Measurements from ENCODE around the gene LKAAEAR1. TPM values are rescaled to one million over a fixed set of nuclear protein-coding genes. Genes with fewer than 3 reads are reported as not detected.

LKAAEAR1 gene
- total RNA-seq, 1 experiment from 2014 or later: not detected

DNA sequence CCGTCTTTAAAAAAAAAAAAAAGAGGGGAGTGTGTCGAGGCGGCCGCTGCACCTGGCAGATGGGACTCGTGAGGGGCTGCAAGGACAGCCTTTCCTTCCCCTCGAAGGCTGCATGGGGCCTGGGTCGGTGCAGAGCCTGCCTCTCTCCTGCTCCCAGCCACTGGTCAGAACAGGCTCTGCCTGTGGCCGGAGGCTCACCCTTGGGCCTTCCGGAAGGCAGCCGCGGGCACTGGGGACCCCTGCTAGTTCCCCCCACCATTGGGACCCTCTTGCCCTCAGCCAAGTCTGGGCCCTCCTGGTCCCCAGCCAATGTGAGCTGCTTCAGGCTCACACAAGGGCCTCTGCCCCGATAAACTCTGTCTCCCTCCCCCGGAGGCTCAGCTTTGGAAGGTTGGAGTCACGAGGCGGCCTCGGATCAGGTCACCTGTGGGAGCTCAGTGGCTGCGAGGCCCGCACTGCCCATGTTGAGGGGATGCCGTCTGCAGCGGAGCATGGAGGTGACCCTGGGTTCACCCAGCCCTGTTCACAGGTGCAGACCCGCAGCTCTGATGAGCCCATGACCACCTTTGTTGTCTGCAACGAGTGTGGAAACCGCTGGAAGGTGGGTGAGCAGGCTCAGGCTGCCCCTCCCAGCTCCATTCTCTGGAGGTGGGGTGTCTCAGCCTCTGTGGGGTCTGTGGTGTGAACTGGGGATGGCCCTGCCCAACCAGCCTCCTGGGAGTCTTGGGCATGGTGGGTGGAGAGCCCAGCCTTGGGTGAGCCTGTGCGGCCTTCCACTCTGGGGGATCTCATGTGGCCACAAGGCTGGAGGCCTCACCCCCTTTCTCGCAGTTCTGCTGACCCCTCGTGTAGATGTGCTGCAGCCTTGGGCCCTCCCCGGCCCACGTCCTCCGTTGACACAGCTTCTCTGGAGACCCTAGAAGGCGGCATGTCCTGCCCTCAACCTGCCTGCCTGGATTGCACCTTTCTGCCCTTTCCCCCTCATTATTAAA, 12.6 kb downstream of the LKAAEAR1 start:
- in situ Hi-C loops (cut with HindIII; ENCODE audit: low sequenced_read_pairs): no loop called here

DNA sequence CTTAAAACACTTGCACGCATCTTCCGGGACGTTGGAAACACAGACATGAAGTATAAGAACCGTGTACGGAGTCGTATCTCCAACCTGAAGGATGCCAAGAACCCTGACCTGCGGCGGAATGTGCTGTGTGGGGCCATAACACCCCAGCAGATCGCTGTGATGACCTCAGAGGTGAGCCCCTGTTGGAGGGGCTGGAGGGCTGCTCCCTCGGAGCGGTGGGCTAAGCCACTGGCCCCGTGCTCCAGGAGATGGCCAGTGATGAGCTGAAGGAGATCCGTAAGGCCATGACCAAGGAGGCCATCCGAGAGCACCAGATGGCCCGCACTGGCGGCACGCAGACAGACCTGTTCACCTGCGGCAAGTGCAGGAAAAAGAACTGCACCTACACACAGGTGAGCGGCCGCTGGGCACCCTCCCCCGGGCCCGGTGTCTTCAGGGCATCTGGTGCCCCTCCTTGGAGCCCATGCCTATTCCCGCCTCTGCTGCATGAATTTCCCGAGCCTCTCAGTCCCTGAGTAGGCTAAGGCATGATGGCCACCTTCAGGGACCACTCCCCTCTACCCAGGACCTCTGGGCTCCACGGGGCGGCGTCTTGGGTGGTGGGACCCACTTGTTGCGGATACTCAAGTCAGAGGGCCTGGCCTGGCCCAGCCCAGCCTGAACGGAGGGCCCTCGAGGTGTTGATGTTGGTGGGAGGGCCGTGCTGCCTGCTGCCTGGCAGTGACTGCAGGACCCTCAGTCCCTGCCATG, 13.8 kb downstream of the LKAAEAR1 start:
- in situ Hi-C loops (cut with HindIII; ENCODE audit: low sequenced_read_pairs): no loop called here
- DNase-seq (ENCODE audit: low spot score): no peak

More for the DNA sequence above, 12.6 kb downstream of the LKAAEAR1 start:
- DNase-seq (ENCODE audit: low spot score): no peak

DNA sequence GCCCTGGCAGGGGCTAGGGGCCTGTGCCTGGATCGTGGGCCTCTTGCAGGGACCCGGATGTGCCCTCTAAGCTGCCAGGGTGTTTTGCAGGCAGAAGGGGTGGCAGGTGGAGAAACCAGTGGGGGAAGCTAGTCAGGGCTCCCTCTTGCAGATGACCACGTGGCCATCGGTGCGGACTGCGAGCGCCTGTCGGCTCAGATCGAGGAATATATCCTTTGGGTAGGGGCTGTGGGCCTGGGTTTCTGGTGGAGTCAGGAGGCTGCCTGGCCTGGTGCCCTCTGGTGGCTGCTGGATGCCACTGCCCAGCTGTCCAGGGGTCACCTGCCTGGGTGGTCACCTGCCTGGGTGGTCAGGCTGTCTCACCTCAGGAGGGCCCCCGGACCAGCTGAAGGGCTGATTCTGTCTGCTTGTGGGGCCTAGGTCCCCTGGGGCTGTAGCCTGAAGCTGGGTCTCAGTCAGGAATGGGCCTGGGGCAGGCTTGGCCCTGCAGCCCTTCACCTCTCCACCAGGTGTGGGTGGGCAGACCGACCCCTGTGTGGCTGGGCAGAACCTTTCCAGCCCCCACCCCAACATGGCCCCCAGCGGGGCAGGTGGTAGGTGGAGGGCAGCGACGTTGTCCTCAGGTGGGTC, 14.5 kb downstream of the LKAAEAR1 start:
- in situ Hi-C loops (cut with HindIII; ENCODE audit: low sequenced_read_pairs): no loop called here
- DNase-seq (ENCODE audit: low spot score): no peak

DNA sequence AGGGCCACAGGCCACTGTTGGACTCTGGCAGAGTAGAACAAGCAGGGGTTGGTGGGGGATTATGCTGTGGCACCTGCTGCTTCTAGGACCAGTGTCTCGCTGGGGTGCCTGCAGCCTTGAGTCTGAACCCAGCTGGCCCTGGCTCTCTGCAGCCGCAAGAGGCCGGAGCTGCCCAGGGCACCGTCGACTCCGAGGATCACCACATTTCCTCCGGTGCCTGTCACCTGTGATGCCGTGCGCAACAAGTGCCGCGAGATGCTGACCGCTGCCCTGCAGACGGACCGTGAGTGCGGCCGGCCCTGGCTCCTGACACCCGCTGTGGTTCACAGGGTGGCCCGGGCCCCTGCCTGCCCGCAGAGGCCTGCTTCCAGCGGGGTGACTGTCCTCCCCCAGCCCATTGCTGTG, 15.0 kb downstream of the LKAAEAR1 start:
- in situ Hi-C loops (cut with HindIII; ENCODE audit: low sequenced_read_pairs): no loop called here
- DNase-seq (ENCODE audit: low spot score): no peak

DNA sequence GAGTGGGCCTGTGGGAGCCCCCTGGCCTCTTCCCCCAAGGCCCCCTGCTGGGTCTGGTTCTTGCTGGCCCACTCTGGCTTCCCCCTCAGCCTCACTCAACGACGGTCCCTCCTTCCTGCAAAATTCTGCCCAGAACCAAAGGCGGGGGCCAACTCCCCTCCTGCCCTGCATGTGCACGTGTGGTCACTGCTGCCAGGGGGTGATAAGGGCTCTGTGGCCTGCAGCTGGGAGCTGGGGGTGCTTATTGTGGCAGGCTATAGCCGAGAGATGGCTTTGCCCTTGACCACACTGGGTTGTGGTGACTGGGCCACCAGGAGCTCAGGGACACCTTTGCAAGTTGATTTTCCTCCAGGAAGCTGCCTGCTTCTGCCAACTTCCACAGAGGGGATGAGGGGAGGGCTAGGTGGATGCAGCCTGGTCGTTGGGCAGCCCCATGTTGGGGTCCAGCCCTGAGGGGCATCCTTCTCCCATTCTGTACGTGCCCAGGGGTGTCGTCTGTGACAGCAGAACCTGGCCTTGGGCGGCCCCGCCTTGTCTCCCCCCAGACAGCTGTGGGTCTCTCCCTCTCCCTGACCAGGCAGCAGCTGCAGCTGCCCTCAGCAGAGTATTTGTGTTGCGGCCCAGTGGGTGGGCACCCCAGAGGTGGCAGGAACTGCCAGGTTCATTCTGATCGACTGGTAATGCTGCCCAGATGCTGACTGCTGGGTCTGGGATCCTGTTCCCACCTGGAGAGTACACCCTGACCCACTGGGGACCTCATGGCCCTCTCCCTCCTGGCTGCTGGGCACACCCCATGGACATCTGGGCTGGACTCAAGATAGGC, 15.6 kb downstream of the LKAAEAR1 start:
- in situ Hi-C loops (cut with HindIII; ENCODE audit: low sequenced_read_pairs): no loop called here
- no peak for DNase-seq (ENCODE audit: low spot score)

DNA sequence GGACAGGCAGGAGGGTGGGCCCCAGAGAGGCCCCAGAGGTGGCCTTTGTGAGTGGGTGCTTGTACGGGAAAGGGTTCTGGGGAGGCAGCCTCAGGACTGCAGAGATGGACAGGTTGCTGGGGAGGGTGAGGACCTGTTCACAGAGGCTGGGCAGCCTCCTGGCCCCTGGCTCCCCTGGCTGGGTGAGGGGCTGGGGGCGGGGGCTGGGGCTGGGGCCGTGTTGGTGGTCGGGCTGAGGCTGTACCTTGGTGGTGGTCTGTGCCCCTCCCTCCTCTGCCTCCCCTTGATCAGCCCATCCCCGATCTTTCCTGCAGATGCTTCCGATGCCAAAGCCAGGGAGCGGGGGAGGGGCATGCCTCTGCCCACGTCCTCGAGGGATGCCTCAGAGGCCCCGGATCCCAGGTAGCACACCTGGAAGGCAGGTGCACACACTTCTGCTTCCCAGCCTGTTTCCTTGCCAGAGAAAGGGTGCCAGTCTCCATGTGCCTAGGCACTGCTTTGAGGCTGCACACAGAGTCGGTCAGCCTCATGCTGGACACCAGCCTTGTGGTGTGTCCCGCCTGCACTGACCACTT, 16.4 kb downstream of the LKAAEAR1 start:
- in situ Hi-C loops (cut with HindIII; ENCODE audit: low sequenced_read_pairs): no loop called here
- no peak for DNase-seq (ENCODE audit: low spot score)

DNA sequence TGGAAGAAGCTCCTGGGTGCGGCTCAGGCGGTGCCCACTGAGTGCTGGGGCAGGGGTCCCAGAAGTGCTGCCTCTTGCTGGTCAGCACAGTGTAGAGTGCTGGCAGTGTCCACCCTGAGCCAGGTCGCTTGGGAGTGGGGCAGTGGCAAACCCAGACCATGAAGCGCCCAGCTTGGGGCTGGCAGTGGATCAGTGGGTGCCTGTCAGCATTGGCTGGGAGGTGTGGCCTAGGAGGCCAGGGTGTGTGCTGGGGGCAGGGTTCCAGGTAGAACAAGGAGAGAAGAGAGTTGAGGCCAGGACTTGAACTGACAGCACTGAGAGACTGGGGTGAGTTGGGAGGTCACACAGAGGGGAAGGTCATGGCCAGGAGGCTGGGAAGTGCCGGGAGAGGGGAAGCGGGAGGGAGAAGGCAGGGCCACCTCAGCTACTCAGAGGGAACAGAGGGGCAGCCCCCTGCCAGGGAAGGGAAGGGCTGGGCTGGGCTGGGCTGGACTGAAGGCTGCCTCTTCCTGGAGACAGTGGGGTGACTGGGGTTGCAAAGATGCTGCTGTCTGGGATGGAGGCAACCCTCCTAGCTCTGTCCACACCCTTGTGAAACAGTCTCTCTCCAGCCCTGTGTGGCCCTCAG, 17.1 kb downstream of the LKAAEAR1 start:
- in situ Hi-C loops (cut with HindIII; ENCODE audit: low sequenced_read_pairs): no loop called here
- DNase-seq (ENCODE audit: low spot score): no peak

DNA sequence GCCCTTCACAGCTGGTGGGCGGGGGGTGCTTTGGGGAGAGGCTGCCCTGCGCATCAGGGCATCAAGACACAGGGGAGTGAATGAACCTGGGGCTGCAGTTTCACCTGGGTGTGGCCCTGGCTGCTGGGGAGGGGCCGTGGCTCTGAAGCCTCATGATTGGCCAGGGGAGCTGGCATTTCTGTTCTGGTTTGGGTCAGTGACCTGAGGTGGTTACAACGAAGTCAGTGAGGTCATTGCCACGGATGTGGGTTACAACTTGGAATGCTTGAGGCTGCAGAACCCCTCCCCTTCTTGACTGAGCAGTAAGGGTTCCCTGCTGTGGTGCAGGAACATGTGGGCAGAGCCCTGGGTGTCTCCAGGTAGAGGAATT, 18.2 kb downstream of the LKAAEAR1 start:
- in situ Hi-C loops (cut with HindIII; ENCODE audit: low sequenced_read_pairs): no loop called here
- no peak for DNase-seq (ENCODE audit: low spot score)

DNA sequence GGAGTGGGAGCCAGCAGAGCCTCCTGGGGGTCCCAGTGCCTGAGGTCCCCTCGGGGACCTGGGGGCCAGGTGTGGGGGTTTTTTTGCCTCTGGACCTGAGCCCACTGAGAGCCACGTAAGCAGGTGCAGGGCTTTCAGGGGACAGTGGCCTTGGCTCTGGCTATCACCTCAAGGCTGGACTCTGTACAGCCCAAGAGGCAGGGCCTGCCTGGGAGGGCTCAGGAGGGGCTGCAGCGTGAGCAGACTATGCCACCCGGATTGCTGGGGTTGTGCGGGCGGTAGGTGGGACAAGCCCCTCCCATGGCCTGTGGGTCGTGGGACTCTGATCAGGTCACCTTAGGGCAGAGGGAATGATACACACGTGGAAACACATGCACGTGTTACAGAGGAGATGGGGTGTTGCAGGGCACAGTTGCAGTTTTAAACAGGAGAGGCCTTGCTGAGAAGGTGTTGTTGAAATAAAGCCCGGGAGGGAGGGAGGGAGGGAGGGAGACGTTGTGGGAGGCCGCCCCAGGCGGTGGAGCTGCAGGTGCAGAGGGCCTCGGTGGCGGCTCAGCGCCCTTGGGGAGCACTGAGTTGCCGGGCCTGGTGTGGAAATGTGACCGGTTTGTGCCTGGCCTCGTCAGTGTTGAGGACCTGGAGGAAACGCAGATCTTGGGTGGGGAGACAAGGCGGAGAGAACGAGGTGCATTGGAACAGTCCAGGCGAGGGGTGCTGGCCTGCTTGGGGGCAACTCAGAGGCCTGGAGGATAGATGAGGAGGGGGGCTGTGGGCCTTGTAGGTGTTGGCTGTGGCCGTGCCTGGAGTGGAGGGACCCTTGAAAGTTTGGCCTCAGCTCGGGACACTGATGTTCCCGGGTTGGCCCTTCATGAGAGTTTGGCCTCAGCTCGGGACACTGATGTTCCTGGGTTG, 18.9 kb downstream of the LKAAEAR1 start:
- in situ Hi-C loops (cut with HindIII; ENCODE audit: low sequenced_read_pairs): no loop called here
- DNase-seq (ENCODE audit: low spot score): no peak

DNA sequence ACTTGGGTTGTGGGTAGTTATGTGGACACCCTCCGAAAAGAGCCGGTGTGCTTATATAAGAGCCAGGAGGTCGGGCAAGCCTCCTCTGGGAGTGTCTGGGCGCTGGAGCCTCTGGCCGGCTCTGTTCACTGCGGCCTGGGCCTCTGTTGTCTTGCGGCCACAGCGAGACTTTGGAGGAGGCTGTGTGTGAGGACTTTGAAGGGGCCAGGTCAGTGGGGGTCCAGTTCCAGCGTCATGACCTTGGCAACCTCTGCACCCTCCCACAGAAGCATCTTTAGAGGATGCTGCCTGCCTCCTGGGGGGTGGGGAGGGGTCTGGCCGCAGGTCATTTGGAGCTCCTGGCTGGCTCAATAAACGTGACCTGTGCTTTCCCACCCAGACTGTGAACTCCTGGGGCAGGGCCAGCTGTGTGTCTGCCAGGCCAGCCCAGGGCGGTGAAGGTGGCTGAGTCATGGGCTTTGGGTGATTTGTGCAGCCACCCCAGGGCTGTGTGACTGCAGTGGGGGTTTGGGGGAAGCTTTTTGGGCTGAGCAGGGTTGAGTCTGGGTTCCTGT, 20.0 kb downstream of the LKAAEAR1 start:
- no peak for DNase-seq (ENCODE audit: low spot score)
- in situ Hi-C loops (cut with HindIII; ENCODE audit: low sequenced_read_pairs): no loop called here

DNA sequence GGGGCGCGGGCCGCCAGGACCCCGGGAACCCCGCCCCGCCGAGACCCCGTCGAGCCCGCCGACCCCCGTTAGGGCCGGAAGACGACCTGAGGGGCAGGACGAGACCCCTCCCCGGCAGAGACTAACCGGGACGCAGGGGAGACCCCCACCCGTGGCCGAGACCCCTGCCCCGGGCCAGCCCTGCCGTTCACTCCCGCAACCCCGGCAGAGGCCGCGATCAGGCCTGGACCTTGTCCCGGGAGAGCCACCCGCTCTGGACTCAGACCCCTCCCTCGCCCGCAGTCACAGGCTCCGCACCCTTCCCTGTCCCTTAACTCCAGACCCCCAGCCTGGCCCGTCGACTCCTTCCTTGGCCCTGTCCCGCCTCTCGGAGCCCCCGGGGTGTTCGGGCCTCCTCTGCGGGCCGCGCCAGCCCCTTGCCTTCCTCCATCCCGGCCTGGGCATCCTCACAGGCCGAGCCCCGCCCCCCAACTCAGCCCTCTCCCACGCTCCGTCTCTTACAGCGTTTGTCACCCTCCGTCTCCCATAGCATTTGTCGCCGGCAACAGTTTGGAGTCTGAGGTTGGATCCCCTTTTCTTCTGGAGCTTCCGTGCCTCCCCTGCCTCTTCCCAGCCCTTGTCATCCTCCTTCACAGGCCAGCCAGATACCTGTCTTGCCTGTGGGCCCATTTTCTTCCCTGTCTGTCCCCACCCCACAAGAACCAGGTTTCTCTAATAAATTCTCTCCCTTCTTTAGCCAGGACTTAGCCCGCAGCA, 20.6 kb downstream of the LKAAEAR1 start:
- no peak for DNase-seq (ENCODE audit: low spot score)
- in situ Hi-C loops (cut with HindIII; ENCODE audit: low sequenced_read_pairs): no loop called here

DNA sequence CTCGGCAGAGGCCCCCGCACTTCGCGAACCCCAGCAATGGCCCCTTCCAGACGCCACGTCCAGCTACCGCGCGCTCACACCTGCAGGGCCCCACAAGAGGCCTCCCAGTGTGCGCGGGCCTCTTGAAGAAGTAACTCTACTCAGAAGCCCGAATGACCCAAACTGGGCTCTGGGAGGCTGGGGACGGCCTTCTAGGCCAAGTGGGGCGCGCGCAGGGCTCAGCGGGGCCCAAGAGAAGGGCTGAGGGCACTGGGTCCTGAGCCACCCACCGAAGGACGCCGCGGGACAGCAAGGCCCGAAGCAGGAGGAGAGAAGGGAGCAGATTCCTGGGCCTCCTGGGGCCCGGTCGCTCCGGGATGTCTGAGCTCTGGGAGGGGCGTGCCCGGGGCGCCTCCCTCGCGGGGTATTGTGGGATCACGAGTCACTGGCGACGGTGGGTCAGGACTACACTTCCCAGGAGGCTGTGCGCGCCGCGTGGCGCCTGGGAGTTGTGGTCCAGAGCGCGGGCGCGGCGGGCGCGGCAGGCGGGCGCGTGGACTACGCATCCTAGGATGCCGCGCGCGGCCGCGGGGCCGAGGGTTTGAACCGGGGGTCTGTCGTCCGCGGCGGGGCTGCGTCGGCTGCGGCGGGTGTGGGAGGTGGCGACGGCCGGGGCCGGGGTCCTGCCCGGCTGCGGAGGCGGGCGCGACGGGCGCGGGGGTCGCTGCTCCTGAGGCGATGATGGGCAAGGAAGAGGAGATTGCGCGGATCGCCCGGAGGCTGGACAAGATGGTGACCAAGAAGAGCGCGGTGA, 21.4 kb downstream of the LKAAEAR1 start, which contains the start of gene TCEA2:
Gene TCEA2, plus strand, starts transcription at position 603 of the 793 bp plus-strand sequence. Its CDS starts 115 bp downstream, at position 718.
- in situ Hi-C loops (cut with HindIII; ENCODE audit: low sequenced_read_pairs): no loop called here

DNA sequence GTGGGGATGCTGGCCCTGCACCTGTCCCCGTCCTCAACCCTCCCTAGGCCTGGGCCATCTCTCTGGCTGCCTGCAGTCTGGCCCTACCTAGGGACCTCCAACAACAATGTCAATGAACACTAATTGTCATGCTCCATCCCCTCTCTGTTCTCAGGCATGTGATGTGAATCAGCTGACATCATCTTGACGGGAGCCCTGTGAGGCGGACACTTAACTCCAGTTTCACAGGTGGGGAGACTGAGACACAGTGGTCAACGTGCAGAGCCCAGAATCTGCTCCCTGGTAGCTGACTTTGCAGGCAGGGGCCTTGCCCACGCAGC, 22.0 kb downstream of the LKAAEAR1 start:
- no peak for DNase-seq (ENCODE audit: low spot score)
- in situ Hi-C loops (cut with HindIII; ENCODE audit: low sequenced_read_pairs): no loop called here

More for the DNA sequence above, 21.4 kb downstream of the LKAAEAR1 start, which contains the start of gene TCEA2:
- peak; percentile 94 for DNase-seq (ENCODE audit: low spot score)

DNA sequence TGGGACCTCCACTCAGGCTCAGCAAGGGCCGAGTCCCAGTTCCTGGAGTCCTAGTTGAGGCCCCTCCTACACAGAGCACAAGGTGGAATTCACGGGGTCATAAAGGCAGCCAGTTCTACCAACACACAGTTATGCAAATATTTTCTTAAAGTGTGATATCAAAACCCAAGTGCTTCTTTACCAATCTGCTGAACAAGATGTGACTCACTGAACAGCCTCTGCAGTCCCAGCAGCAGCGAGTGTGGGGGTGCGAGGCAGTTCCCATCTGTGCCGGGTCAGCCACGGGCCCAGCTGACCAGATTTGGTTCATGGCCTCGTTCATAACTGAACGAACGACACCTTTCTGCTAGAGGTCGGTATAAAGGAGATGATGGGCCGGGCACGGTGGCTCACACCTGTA, 25.7 kb downstream of the LKAAEAR1 start:
- in situ Hi-C loops (cut with HindIII; ENCODE audit: low sequenced_read_pairs): no loop called here
- DNase-seq (ENCODE audit: low spot score): no peak

DNA sequence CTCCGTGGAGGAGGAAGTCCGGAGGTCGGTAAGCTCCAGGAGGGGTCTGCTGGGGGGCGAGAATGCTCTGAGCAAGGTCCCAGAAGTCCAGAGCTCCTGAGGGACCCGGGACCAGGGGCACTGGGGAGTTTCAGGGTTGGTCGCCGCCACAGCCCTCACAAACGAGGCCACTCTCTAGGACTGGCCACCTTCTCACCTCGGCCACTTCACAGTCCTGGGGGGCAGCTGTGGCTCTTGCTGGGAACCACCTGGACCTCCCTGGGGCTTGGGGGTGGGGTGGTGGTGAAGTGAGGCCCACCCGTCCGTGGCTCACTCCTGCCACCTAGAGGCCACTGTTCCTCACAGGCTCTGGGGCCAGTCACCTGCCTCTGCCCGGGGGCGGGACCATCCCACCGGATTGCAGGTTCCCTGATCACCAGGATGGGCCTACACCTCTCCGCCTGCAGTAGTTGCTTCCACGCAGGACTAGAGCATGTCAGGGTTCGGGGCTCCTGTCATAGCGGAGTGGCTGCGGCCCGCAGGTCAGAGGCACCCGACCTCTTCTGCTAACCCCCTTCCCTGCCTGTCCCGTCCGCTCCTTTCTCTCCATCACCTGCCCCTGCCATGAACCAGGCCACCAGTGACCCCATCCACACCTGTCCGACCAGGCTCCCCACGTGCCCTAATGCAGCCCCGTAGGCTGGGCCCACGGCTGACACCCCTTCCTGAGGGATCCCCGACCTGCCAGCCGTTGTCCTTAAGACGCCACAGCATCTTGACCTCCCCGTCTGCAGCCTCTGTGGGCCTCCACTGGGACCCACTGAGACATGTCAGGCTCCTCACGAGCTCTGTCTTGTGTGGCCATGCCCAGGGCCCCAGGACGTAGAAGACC, 26.3 kb downstream of the LKAAEAR1 start:
- in situ Hi-C loops (cut with HindIII; ENCODE audit: low sequenced_read_pairs): no loop called here
- peak; percentile 87 for DNase-seq (ENCODE audit: low spot score)
